Kidney (tissue), 14 donors: ENCODE results near the gene UGGT2. TPM values are rescaled to one million over a fixed set of nuclear protein-coding genes. Genes with fewer than 3 reads are reported as not detected.
A peak's percentile ranks its signal among the peaks of the same experiment; 100 is the strongest.
"Not testable (repeated sequence)": the region's sequence is repeated elsewhere in the genome, so short reads cannot be mapped to it uniquely, and the experiment has no call there.

Experiments used
- DNase-seq, 5 donors: peaks; one replicate each; pipeline ENCODE4 v3.0.0-alpha.2; 2013 to 2020
- FAIRE-seq: peaks from 2 replicates; lab custom pipeline; 2012; peaks lifted over from hg19 to GRCh38; lab: Jason Lieb, UNC
- H3K27ac ChIP-seq, 2 donors: one replicate each; pipeline ENCODE4 v1.7.0; 2013; ENCODE audit warnings: low read depth in 2 of 2, low read length in 2 of 2, inconsistent platforms in 1 of 2
- H3K27me3 ChIP-seq: one replicate; pipeline ENCODE4 v1.7.1; 2013; ENCODE audit warnings: low read length, inconsistent platforms; ENCODE audit not compliant: control insufficient read depth, insufficient read depth
- H3K36me3 ChIP-seq, 3 donors: one replicate each; pipeline versions ENCODE4 v1.7.0 to v1.7.1; 2013; ENCODE audit warnings: low read length in 3 of 3, control low read depth in 1 of 3, inconsistent platforms in 1 of 3; ENCODE audit not compliant: insufficient read depth in 3 of 3, control insufficient read depth in 2 of 3
- H3K4me1 ChIP-seq, 3 donors: one replicate each; pipeline versions ENCODE4 v1.7.0 to v1.7.1; 2013; ENCODE audit warnings: low read length in 3 of 3, inconsistent platforms in 1 of 3, low read depth in 1 of 3; ENCODE audit not compliant: control insufficient read depth in 2 of 3, insufficient read depth in 2 of 3
- H3K4me3 ChIP-seq, 3 donors: one replicate each; pipeline versions ENCODE4 v1.7.0 to v1.8.1; 2013; ENCODE audit warnings: low read length in 3 of 3, control low read depth in 1 of 3, inconsistent platforms in 1 of 3
- H3K9ac ChIP-seq, 3 donors: one replicate each; pipeline versions ENCODE4 v1.7.0 to v1.7.1; 2013; ENCODE audit warnings: low read length in 3 of 3, control low read depth in 1 of 3, inconsistent platforms in 1 of 3
- H3K9me3 ChIP-seq, 3 donors: one replicate each; pipeline versions ENCODE4 v1.7.0 to v1.7.1; 2013; ENCODE audit warnings: low read length in 3 of 3, control low read depth in 1 of 3, inconsistent platforms in 1 of 3; ENCODE audit not compliant: control insufficient read depth in 2 of 3, insufficient read depth in 1 of 3
- intact Hi-C: fragments of 100-400 bp; cut with DNase I; formaldehyde crosslinking; loops from one replicate; pipeline ENCODE4 v1.11.1; 2022
- polyA plus RNA-seq: library from polyadenylated mRNA; stranded (reverse); fragments of 350-450 nt; fragmentation: Illumina TruSeq; extraction: RNeasy Lipid Tissue Mini Kit (QIAGEN cat#74804); gene quantifications from one replicate; pipeline ENCODE4 v1.2.3, GENCODE V29; 2014; ENCODE audit warnings: low read depth, low replicate concordance; ENCODE audit not compliant: insufficient read depth
- total RNA-seq: library from RNA; stranded (reverse); fragmentation: NEBNext Ultra II Directional; extraction: Animal tissue kit (Norgen Biotek cat#: 25700); gene quantifications from one replicate; pipeline ENCODE4 v1.2.1, GENCODE V29; 2021
- TF ChIP-seq, protein P1 (sequence below): IDR thresholded peaks from 3 replicates; pipeline ENCODE4 v1.5.1; 2012; ENCODE audit warnings: mild to moderate bottlenecking, moderate library complexity, borderline replicate concordance; ENCODE audit not compliant: insufficient read depth; ENCODE audit errors: extremely low read depth
- donor health status: control.
- donor health status: control.
- donor health status: control.
- donor health status: control.
- donor health status: control.
- donor health status: DM: yes; HTN: yes; CAD: no.
- donor health status: Normal renal cell carcinoma (clear cell type).

The UGGT2 gene
- total and polyA plus RNA-seq, 2 donors from 2014 or later = 10.0 to 31.9 TPM

DNA sequence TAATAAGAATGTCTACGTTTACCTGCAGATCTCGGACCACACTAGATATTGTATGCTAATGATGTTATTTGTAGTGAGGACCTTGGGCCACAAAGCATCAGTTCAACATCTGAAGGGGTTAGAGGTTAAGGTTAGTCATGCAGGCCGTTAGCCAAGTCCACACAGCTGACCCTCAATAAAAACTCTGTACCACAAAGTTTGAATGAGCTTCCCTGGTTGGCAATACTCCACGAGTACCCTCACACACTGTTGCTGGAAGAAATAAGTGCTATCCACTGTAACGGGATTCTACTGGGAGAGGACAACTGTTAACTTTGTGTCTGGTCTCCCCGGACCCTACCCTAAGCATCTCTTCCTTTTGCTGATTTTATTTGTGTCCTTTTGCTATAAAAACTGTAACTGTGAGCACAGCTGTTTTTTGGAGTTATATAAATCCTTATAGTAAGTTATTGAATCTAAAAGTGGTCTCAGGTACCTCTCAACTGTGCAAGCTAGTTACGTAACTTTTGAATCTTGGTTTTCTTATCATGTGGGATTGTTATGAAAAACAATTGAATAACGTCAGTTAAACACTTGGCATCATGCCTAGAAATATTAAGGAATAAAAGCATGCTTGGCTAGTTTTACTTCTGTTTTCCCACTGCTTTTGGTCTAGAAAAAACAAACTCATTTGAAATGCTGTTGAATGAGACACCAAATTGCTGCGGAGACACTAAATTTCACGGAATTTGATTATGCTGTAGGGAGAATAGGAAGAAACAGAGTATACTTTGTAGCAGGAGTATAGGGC, 194.7 kb downstream of the UGGT2 start:
- TF ChIP-seq, protein P1, sequence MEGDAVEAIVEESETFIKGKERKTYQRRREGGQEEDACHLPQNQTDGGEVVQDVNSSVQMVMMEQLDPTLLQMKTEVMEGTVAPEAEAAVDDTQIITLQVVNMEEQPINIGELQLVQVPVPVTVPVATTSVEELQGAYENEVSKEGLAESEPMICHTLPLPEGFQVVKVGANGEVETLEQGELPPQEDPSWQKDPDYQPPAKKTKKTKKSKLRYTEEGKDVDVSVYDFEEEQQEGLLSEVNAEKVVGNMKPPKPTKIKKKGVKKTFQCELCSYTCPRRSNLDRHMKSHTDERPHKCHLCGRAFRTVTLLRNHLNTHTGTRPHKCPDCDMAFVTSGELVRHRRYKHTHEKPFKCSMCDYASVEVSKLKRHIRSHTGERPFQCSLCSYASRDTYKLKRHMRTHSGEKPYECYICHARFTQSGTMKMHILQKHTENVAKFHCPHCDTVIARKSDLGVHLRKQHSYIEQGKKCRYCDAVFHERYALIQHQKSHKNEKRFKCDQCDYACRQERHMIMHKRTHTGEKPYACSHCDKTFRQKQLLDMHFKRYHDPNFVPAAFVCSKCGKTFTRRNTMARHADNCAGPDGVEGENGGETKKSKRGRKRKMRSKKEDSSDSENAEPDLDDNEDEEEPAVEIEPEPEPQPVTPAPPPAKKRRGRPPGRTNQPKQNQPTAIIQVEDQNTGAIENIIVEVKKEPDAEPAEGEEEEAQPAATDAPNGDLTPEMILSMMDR = no peak
- Histone ChIP-seq H3K4me1 (no peaks in the 10 kb centered on the region), H3K36me3 (no peaks in the 10 kb centered on the region), H3K27me3 (no peaks in the 10 kb centered on the region), H3K27ac (no peak overlapping the region), H3K9me3 (no peaks in the 10 kb centered on the region), H3K4me3 (no peak overlapping the region), H3K9ac (no peak overlapping the region)
- FAIRE-seq = no peak
- intact Hi-C loops = no loop called here
- peak in 2 of 5 donors; percentile 26 to 48 for DNase-seq

DNA sequence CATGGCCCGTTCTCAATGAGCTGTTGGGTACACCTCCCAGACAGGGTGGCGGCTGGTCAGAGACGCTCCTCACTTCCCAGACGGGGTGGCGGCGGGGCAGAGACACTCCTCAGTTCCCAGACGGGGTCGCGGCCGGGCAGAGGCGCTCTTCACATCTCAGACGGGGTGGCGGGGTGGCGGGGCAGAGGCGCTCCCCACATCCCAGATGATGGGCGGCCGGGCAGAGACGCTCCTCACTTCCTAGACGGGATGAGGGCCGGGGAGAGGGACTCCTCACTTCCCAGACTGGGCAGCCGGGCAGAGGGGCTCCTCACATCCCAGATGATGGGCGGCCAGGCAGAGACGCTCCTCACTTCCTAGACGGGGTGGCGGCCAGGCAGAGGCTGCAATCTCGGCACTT, 207.5 kb downstream of the UGGT2 start:
- H3K9ac ChIP-seq, FAIRE-seq, H3K4me1 ChIP-seq, H3K36me3 ChIP-seq, H3K4me3 ChIP-seq, H3K27me3 ChIP-seq, H3K9me3 ChIP-seq, H3K27ac ChIP-seq, intact Hi-C loops: not testable (repeated sequence)
- peak in 1 of 5 donors; percentile 48 for DNase-seq

DNA sequence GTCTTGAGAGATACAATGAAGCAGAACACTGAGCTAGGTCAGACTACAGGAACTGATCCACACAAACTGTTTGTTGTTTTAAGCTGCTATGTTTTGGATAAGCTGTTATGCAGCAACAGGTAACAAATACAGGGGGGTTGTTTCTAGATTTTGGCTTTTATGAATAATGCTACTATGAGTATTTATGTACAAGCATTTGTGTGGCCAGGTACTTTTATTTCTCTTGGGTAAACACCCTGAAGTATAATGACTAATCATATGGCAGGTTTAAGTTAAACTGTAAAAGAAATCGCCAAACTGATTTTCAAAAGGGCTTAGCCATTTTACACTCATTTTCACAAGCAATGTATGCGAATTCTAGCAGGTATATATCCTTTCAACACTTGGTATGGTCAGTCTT, 210.3 kb downstream of the UGGT2 start:
- H3K27ac ChIP-seq = no peak overlapping the region
- no peak overlapping the region for H3K9ac ChIP-seq
- intact Hi-C loops = no loop called here
- H3K36me3 ChIP-seq = no peaks in the 10 kb centered on the region
- FAIRE-seq (no peak), DNase-seq (no peak)
- no peaks in the 10 kb centered on the region for H3K4me1 ChIP-seq
- TF ChIP-seq, protein P1 = no peak
- no peak overlapping the region for H3K4me3 ChIP-seq
- H3K27me3 ChIP-seq = no peaks in the 10 kb centered on the region
- H3K9me3 ChIP-seq = peaks cover 0 to 4% (median under 1%) of the 10 kb centered on the region in 3 donors

DNA sequence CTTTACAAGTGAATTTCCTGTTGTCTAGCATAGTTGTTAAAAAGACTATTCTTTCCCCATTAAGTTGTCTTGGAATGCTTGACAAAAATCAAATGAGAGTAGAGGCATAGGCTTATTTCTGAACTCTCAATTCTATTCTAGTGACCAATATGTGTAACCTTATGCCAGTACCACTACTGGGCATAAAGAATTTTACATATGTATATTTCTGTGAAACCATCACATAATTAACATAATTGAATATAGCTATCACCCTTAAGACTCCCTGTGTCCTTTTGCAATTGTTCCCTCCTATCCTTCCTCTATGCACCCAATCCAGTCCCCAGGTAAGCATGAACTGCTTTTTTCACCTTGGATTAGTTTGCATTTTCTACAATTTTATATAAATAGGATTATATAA, 211.3 kb downstream of the UGGT2 start:
- no peak for DNase-seq
- Histone ChIP-seq H3K9me3 (peaks cover 0 to 4% (median 3%) of the 10 kb centered on the region in 3 donors), H3K4me3 (no peak overlapping the region), H3K9ac (no peak overlapping the region), H3K27me3 (no peaks in the 10 kb centered on the region), H3K27ac (no peak overlapping the region), H3K36me3 (no peaks in the 10 kb centered on the region), H3K4me1 (no peaks in the 10 kb centered on the region)
- FAIRE-seq = no peak
- TF ChIP-seq, protein P1 = no peak
- intact Hi-C loops = no loop called here
